Thyroid gland (tissue), 4 donors: ENCODE data around the gene ANTXR2. TPM values are rescaled to one million over a fixed set of nuclear protein-coding genes. Genes with fewer than 3 reads are reported as not detected.

Experiments
- DNase-seq, 2 donors: peaks; one replicate each; pipeline ENCODE4 v3.0.0-alpha.2; 2019
- H3K27ac ChIP-seq, 3 donors: fragments of 200-600 bp; sonication (generic); 1 replicate in 2 of 3; 2 replicates in 1 of 3; pipeline ENCODE4 v1.5.1; 2016 to 2019; ENCODE audit warnings: mild to moderate bottlenecking in 1 of 3, moderate library complexity in 1 of 3
- H3K27me3 ChIP-seq: fragments of 200-600 bp; sonication (generic); one replicate; pipeline ENCODE4 v1.5.1; 2019
- H3K36me3 ChIP-seq, 2 donors: fragments of 200-600 bp; sonication (generic); one replicate each; pipeline ENCODE4 v1.5.1; 2016 to 2019
- H3K4me1 ChIP-seq, 2 donors: fragments of 200-600 bp; sonication (generic); one replicate each; pipeline ENCODE4 v1.5.1; 2017 to 2019
- H3K4me3 ChIP-seq, 3 donors: fragments of 200-600 bp; sonication (generic); replicated peaks in 1 of 3; 1 replicate in 2 of 3; 2 replicates in 1 of 3; pipeline ENCODE4 v1.5.1; 2016; ENCODE audit warnings: mild to moderate bottlenecking in 1 of 3
- H3K9me3 ChIP-seq: fragments of 200-600 bp; sonication (generic); one replicate; pipeline ENCODE4 v1.5.1; 2017
- CTCF ChIP-seq, 6 experiments: fragments of 200-600 bp in 3 of 6; fragments of 450-650 bp in 3 of 6; sonication (generic) in 3 of 6; IDR thresholded peaks; one replicate each; pipeline ENCODE4 v1.5.1; 2016 to 2019; ENCODE audit warnings: antibody characterized with exemption in 6 of 6, mild to moderate bottlenecking in 2 of 6, inconsistent platforms in 1 of 6, moderate library complexity in 1 of 6
- POLR2A ChIP-seq, 2 donors: fragments of 450-650 bp; IDR thresholded peaks; one replicate each; pipeline ENCODE4 v1.6.1; 2017; ENCODE audit warnings: antibody characterized with exemption in 2 of 2, mild to moderate bottlenecking in 2 of 2, moderate library complexity in 1 of 2
- WGBS, 2 donors: methylation state at CpG; one replicate each; pipeline ENCODE4 v1.1.5; 2017; 5-methylcytosine and 5-hydroxymethylcytosine counted together
- intact Hi-C: fragments of 100-400 bp; cut with DNase I; formaldehyde crosslinking; loops from one replicate; pipeline ENCODE4 v1.15.1; 2023
- total RNA-seq, 4 donors: library from RNA; depleted of rRNA; stranded (reverse); fragments of >200 nt; gene quantifications; one replicate each; pipeline ENCODE4 v1.2.3, GENCODE V29; 2016

ANTXR2 gene
- total RNA-seq, 4 donors from 2014 or later: 21.2 to 46.1 (median 24.3) TPM

- no peak overlapping the region for H3K4me3 ChIP-seq
- intact Hi-C loops: no loop called here
- no peaks in the 10 kb centered on the region for H3K4me1 ChIP-seq
- WGBS, 2 donors: 96 to 98% methylated on average over 5 of the region's 5 CpGs
- H3K27me3 ChIP-seq: no peaks in the 10 kb centered on the region
- no peaks in the 10 kb centered on the region for H3K36me3 ChIP-seq
- no peak for DNase-seq
- H3K9me3 ChIP-seq: no peaks in the 10 kb centered on the region
- H3K27ac ChIP-seq: no peak overlapping the region
- no peak for TF ChIP-seq POLR2A (IDR thresholded peaks at IDR 0.05)
- TF ChIP-seq CTCF (IDR thresholded peaks at IDR 0.05): no peak
These were observed 166.7 kb downstream of the ANTXR2 start for GRCh38 chr4:79906303-79906702.

GRCh38 chr4:79905212-79905611, 167.8 kb downstream of the ANTXR2 start:
- no peak overlapping the region for H3K27ac ChIP-seq
- no peaks in the 10 kb centered on the region for H3K9me3 ChIP-seq
- no peaks in the 10 kb centered on the region for H3K27me3 ChIP-seq
- intact Hi-C loops: no loop called here
- no peaks in the 10 kb centered on the region for H3K36me3 ChIP-seq
- H3K4me3 ChIP-seq: no peak overlapping the region
- no peaks in the 10 kb centered on the region for H3K4me1 ChIP-seq
- DNase-seq: no peak
- no peak for TF ChIP-seq POLR2A (IDR thresholded peaks at IDR 0.05)
- no peak for TF ChIP-seq CTCF (IDR thresholded peaks at IDR 0.05)

- Histone ChIP-seq H3K36me3 (no peaks in the 10 kb centered on the region), H3K4me1 (no peaks in the 10 kb centered on the region), H3K4me3 (no peak overlapping the region), H3K9me3 (no peaks in the 10 kb centered on the region), H3K27me3 (no peaks in the 10 kb centered on the region), H3K27ac (no peak overlapping the region)
- WGBS, 2 donors: 84 to 96% methylated on average over 1 of the region's 1 CpG
- no peak for DNase-seq
- TF ChIP-seq CTCF (IDR thresholded peaks at IDR 0.05) (no peak), POLR2A (IDR thresholded peaks at IDR 0.05) (no peak)
- intact Hi-C loops: no loop called here
These were observed 168.7 kb downstream of the ANTXR2 start for GRCh38 chr4:79904331-79904730.

- intact Hi-C loops: no loop called here
- Histone ChIP-seq H3K9me3 (no peaks in the 10 kb centered on the region), H3K36me3 (no peaks in the 10 kb centered on the region), H3K4me3 (no peak overlapping the region), H3K27ac (no peak overlapping the region), H3K4me1 (no peaks in the 10 kb centered on the region), H3K27me3 (no peaks in the 10 kb centered on the region)
- DNase-seq: no peak
- no peak for TF ChIP-seq POLR2A (IDR thresholded peaks at IDR 0.05)
- TF ChIP-seq CTCF (IDR thresholded peaks at IDR 0.05): no peak
- WGBS, 2 donors: 41 to 72% methylated on average over 2 of the region's 2 CpGs
These were observed 172.8 kb downstream of the ANTXR2 start for GRCh38 chr4:79900182-79900581.

GRCh38 chr4:79899481-79899880, 173.5 kb downstream of the ANTXR2 start:
- Histone ChIP-seq H3K4me3 (no peak overlapping the region), H3K4me1 (no peaks in the 10 kb centered on the region), H3K36me3 (no peaks in the 10 kb centered on the region), H3K9me3 (no peaks in the 10 kb centered on the region), H3K27ac (no peak overlapping the region), H3K27me3 (no peaks in the 10 kb centered on the region)
- no peak for DNase-seq
- 88 to 91% methylated on average over 4 of the region's 4 CpGs for WGBS, 2 donors
- TF ChIP-seq CTCF (IDR thresholded peaks at IDR 0.05) (no peak), POLR2A (IDR thresholded peaks at IDR 0.05) (no peak)
- intact Hi-C loops: no loop called here
